Adrenal gland (tissue), 5 donors: Measurements from ENCODE around the gene PCSK4.

Experiments
- POLR2A ChIP-seq, 2 donors: fragments of 450-650 bp; IDR thresholded peaks; one replicate each; pipeline ENCODE4 v1.6.1; 2017; ENCODE audit warnings: antibody characterized with exemption in 2 of 2, mild to moderate bottlenecking in 2 of 2, moderate library complexity in 1 of 2
- TF ChIP-seq, protein P1 (sequence below), 6 experiments: fragments of 450-650 bp in 4 of 6; fragments of 200-600 bp in 2 of 6; sonication (generic) in 1 of 6; IDR thresholded peaks; 1 replicate in 5 of 6; 2 replicates in 1 of 6; pipeline versions ENCODE4 v1.5.1 to v1.8.0; 2016 to 2021; ENCODE audit warnings: antibody characterized with exemption in 6 of 6, mild to moderate bottlenecking in 2 of 6, moderate library complexity in 1 of 6
- donor health status: DM: no; HTN: no; CAD: no.

DNA sequence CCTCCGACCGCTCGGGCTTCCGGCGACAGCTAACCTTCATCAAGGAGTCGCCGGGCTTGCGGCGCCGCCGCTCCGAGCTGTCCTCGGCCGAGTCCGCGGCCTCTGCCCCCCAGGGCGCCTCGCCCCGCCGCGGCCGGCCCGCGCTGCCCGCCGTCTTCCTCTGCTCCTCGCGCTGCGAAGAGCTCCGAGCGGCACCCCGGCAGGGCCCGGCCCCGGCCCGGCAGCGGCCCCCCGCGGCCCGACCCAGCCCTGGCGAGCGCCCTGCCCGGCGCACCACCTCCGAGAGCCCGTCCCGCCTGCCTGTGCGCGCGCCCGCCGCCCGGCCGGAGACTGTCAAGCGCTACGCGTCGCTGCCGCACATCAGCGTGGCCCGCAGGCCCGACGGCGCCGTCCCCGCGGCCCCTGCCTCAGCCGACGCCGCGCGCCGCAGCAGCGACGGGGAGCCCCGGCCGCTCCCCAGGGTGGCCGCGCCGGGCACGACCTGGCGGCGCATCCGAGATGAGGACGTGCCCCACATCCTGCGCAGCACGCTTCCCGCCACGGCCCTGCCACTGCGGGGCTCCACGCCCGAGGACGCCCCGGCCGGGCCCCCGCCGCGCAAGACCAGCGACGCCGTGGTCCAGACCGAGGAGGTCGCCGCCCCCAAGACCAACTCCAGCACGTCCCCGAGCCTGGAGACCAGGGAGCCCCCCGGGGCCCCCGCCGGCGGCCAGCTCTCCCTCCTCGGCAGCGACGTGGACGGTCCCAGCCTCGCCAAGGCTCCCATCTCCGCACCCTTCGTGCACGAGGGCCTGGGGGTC is 20.7 kb downstream of the PCSK4 start:
- TF ChIP-seq, protein P1, sequence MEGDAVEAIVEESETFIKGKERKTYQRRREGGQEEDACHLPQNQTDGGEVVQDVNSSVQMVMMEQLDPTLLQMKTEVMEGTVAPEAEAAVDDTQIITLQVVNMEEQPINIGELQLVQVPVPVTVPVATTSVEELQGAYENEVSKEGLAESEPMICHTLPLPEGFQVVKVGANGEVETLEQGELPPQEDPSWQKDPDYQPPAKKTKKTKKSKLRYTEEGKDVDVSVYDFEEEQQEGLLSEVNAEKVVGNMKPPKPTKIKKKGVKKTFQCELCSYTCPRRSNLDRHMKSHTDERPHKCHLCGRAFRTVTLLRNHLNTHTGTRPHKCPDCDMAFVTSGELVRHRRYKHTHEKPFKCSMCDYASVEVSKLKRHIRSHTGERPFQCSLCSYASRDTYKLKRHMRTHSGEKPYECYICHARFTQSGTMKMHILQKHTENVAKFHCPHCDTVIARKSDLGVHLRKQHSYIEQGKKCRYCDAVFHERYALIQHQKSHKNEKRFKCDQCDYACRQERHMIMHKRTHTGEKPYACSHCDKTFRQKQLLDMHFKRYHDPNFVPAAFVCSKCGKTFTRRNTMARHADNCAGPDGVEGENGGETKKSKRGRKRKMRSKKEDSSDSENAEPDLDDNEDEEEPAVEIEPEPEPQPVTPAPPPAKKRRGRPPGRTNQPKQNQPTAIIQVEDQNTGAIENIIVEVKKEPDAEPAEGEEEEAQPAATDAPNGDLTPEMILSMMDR (IDR thresholded peaks at IDR 0.05), result no peak
- TF ChIP-seq POLR2A (IDR thresholded peaks at IDR 0.05), result no peak
